ENCODE measurements around the gene NDUFB8.
A peak's percentile ranks its signal among the peaks of the same experiment; 100 is the strongest.

The NDUFB8 gene

DNA sequence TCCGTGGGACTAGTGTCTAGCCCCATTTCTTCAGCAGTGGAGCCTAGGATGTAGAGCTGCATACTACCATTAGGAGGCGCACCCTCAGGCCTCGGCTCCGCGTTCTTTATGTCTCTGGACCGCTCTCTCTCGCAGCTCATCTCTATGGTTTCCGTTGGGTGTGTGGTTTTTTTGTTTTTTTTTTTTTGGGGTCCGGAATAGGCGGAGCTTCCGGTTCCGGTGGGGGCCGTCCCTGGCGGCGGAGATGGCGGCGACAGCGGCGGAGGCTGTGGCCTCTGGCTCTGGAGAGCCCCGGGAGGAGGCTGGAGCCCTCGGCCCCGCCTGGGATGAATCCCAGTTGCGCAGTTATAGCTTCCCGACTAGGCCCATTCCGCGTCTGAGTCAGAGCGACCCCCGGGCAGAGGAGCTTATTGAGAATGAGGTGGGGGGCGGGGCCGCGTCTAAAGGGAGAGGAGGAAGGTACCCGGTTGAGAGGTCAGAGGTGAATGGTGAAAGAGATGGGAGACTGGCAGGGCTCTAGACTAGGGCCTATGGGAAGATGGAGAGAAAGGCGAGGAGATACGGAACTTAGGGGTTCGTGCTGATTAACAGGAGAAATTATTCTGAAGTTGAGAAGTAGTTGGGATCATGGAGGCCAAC is 6.2 kb upstream of the NDUFB8 start, which contains the start of gene HIF1AN:
Gene HIF1AN, plus strand, starts transcription at position 229 of the 639 bp plus-strand sequence. Its CDS starts 16 bp downstream, at position 245.
- DNase-seq: peak; percentile 86 to 90

DNA sequence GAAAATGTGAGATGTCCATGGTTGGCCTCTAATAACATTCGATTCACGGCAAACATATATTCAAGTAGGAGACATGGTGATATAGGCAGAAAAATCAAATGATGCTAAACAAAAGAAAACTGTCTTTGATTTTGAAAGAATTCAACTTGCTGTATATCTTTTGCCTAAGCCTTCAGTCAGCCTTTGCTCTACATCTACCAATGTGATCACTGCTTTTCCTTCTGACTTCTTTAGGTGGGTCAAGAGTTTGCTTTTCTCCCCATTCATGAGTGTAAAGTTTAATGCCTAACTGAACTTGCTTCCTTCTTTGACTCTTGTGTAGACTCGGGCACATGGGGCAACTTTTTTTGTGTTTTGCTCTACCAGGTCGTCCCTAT is 5.7 kb upstream of the NDUFB8 start:
- no peak for DNase-seq

DNA sequence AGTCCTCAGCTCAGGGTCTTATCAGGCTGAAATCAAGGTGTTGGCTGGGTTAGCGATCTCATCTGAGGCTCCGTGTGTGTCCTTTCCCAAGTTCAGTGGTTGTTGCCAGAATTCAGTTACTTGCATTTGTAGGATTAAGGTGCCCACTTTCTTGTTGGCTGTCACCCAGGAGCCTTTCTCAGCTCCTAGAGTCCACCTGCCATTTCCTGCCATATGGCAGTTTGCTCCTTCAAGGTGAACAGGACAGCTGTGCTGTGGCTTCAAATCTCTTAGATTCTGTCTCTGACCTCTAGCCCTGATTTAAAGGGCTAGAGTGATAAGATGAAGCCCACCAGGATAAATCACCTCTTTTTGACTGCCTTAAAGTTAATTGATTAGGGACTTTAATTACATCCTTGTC is 5.1 kb upstream of the NDUFB8 start:
- DNase-seq: no peak

DNA sequence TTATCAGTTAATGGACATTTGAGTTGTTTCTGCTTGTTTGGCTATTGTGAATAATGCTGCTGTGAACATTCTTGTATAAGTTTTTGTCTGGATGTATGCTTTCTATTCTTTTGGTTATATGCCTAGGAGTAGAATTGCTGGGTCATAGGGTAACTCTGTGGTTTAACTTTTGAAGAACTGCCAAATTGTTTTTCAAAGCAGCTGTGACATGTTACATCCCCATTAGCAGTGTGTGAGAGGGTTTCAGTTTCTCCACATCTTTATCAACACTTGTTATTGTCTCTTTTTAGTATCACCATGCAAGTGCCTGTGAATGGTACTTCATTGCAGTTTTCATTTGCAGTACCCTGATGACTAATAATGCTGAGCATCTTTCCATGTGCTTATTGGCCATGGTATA is 2.1 kb upstream of the NDUFB8 start:
- DNase-seq: no peak

DNA sequence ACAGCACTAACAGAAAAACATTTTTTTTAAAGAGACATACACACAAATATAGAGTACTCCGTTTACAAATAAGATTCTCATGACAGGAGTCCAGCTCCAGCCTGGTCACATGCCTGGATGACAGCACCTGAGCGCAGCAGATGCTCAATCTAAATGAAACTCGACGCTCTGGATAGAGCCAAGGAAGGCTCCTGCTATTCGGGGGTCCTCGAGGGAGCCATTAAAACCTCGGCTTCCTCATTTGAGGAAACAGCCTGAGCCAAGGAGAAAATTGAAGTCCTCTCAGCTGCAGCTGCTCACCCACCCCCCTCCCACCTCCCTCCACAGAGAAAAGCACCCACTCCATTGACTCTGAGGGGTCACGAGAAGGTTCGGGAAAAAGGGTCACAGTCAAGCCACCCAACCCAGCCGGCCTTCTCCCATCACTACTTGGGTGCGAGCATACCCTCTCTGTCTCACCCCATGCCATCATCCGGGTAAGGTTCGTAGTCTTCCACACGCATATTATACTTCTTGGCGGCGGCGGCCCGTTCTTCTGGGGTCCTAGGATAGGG is 673 bp downstream of the NDUFB8 start:
- DNase-seq: no peak

DNA sequence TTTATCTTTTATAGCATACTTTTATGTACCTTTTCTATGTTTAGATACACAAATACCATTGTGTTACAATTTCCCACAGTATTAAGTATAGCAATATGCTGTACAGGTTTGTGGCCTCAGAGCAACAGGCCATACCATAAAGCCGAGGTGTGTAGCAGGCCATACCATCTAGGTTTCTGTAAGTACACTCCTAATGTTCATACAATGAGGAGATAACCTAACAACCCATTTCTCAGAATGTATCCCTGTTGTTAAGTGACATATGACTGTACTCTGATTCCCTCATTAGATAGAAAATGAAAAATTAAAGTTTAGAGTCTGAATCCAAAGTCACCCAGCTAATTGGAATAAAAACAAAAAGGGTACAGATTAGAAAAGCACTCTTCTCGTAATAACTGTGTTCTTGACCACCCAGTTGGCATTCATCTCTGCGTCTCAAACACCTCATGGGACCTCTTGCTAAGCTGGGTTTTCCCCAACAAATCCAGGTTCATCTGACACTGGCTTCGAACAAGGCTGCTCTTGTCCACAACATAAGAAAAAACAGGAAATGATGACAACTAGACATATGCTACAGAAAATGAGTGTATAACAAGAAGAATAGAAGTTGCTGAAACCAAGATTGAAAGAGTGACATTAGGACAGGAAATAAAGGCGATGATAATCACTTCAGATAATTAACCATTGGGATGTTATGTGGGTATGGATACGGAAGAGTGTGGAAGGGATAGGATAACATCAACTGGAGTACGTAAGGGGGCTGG is 1.4 kb downstream of the NDUFB8 start:
- no peak for DNase-seq

DNA sequence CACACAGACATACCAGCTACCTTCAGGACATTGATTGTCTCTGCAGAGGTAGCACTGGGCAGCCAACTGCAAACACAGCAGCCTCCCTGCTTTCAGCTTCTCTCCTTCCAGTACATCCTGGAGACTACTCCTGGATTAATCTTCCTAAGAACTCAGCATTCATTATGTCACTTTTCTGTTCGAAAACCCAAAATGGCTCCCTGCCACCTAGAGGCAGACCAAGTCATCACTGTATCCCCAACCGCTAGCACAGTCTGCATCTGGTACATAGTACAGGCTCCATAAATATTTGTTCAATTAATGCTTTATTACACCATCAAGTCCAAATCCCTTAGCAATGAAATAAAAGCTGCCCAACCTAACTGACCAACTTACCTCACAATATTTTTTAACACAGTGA is 5.0 kb downstream of the NDUFB8 start:
- DNase-seq: no peak

DNA sequence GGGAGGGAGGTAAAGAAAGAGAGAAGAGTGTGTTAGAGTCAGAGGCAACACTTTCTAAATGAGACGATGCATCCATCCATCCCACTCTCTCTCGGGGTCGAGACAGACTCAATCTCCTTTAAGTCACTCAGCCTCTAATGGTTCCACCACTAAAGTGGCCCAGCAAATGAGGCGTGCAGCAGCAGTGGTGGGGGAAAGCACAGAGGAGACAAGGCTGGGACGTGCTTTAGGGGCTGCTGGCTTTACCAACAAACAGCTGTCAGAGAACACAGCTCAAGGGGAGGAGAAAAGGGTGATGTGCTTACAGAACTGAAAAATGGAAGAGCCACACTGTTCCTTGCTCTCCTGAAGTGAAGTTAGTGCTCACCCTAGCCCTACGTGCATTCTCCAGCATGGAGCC is 5.5 kb downstream of the NDUFB8 start:
- DNase-seq: no peak

DNA sequence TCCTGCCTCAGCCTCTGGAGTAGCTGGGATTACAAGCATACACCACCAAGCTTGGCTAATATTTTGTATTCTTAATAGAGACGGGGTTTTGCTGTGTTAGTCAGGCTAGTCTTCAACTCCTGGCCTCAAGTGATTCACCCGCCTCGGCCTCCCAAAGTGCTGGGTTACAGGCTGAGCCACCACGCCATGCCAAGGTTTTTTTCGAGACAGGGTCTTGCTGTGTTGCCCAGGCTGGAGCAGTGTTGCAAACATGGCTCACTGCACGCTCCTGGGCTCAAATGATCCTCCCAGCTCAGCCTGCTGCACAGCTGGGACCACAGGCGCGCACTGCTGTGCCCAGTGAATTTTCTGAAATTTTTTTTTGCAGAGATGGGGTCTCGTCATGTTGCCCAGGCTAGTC is 6.7 kb downstream of the NDUFB8 start:
- DNase-seq: no peak

DNA sequence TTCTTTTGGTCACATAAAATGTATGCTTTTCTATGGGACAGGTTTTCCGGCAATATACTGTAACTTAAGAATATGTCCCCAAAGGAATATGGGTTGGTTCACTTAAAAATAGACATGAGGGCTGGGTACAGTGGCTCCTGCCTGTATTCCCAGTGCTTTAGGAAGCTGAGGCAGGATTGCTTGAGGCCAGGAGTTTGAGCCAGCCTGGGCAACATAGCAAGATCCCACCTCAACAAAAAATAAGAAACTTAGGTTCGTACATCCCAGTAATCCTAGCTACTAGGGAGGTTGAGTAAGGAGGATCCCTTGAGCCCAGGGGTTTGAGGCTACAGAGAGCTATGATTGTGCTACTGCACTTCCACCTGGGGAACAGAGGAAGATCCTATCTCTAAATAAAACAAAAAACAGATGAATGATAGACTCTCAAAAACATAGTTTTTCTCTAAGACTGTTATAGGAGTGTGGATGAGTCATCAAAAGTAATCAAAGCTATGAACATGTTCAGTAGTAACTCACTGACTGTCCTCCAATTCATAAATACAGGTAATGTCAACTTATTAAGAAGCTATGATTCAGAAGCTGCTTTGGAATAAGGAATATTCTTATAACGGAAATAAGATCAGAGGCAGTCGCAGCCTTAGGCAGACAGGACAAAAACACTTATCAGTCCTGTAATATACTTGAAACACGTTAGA is 7.4 kb downstream of the NDUFB8 start:
- DNase-seq: no peak

DNA sequence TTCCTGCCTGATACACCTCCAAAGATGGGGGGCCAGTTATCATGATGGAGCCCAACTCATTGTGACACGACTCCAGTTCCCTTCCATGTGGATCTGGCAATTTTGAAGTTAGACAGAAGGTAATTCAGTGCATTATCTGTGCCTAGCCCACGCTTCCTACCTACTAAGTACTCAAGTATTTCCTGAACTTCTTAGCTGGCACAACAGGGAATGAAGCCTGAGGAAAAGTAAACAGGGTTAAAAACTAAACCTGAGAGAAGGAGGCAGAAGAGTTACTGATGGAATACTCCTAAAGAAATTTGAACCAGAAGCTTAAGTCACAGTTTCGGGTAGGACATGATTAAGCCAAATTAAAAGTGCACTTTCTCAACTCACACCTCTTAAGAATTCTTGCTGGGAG is 8.9 kb downstream of the NDUFB8 start:
- DNase-seq: no peak

DNA sequence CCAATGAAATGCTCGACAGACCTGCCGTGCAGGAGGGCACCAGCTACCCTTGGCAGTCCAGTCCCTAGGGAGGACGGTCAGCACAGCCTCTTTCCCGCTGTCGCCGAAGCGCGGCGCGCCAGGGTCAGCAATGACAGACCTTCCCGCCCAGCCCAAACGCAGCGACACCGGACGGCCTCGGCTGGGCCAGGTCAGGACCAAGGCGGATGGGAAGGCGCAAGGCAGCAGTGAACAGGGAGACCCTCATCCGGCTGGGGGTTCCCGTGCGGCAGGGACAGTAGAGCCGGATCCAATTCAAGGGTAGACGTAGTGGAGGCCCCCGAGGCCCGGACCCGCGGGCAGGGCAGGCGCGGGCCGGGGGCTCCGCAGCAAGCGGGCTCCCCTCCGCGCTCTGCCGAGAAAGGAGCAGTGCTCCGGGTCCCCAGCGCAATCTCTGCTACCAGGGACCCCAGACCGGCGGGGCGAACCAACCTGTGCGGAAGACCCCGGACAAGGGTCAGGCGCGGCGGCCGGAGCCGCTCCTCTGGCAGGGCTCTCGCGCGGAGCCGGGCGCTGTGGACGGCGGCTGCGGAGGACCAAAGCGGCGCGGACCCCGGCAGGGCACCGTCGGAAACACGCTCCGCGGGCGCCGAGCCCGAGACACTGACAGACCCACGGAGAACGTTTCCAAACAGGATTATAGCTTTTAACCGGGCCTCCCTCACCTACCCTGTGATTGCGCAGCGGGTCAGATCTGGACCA is 10.2 kb downstream of the NDUFB8 start, which contains the start of gene SEC31B:
Gene SEC31B, minus strand, starts transcription at position 551 of the 741 bp plus-strand sequence. CDS start 2,909 bp downstream, outside the sequence.
- DNase-seq: no peak

DNA sequence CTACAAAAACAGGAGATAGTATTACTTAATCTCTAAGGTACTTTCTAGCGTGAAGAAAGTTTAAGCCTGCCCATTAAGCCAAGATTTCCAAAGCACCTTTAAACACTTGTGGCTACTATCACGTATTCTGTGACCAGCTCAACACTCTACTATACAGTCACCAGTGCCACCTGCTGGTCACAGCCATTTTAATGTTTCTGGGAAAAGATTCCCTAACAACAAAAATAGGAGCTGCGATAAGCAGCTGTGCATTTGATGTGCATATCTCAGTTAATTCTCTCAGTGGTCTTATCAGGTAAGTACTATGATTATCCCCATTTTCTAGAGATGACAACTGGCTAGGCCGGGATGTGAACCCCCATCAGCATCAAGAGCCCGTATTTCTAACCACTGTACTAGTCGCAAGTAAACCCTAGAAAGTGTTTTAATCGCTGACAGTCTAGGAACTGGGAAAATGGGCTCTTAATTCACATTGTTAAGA is 10.9 kb downstream of the NDUFB8 start:
- DNase-seq: peak; percentile 18 to 56

DNA sequence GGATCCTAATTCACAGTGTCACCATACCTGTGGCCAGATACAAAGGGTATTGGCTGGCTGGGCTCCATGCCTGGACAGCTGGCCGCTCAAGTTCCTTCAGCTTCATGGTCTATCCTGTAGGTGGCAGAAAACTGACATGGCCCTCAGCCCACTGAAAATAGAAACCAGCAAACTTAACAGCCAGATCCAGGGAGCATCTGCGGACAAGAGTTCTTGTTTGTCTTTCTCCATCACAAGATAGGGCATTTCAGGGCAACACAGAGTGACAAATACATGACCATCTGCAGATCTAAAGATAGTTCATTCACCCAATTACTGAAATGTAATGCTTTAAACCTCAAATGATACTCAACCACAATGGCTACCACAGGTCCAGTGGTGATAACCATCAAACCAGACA is 12.8 kb downstream of the NDUFB8 start:
- DNase-seq: peak in 1 of 2 experiments; percentile 4

DNA sequence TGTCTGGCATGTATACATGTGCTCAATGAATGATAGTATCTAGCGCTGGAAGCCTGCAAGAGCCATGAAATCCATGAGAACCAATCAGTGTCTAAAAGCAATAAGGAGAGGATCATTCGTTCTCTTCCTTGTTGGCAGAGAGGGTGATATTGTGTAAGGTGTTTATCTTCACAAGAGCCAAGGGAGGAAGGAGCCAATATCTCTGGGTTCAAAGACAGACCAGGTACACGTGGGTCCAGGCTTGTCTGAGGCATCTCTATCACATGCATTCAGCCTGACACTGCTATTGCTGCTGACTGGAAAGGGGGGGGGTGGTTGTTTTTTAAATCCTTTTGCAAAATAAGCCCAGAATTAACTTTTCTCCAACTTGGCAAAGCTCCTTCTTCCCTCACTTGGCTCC is 14.1 kb downstream of the NDUFB8 start:
- no peak for DNase-seq

DNA sequence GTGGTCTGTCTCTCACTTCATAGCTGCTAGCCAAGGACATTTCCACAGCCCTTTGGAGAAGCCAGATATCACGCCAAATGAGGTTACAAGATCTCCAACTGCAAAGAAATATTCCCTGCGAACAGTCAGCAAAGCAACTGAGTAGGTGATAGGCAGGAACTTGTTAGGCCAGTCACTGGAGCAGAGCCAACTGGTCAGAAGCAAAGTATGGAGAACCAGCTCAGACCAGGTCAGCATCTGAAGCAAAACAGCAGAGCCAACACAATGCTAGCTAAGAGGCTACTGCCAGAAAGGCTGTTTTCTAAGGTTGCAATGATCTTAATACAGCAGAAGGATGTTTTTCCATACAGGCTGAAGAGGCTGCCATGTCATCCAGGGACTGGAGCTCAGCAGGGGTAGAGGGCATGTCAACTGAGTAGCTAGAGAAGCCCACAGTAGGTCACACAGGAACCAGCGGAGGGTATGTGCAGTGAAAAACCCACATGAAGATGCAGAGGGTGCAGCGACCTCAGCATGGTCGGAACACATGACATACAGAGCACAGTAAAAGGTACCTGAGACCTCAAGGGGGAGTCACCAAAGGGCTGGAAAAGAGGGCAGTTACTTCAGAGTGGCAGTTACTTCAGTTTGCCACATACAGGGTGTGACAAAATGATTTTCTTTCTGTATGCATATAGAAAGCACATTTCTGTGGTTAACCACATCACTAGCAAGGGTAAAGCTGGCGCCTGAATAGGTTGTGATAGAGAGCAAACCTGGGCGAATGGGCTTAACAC is 18.9 kb downstream of the NDUFB8 start:
- no peak for DNase-seq

DNA sequence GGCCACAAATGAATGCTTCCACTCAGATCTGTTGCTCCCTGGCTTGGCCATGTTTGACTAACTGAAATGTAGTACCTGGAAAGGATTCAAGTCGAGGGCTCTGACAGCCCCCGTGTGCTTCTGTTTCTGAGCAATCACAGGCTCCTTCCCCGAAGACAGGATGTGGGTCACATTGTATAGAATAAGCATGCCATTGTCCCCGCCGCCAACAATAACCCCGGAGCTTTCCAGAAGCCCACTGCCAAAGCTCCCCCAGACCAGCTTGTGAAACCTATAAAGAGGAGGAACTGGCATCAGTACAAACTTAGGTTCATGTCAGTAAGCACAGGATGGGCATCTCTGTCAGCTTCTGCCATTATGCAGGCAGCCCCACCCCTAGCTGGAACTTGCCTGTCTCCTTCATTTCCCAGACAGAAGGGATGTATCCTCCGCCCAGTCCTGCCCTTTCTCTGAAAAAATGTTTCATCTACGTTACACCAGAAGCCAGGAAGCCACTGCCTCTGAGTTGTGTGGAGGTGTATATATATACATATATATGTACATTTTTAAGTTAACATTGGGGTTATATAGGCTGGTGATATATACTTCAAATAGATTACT is 20.3 kb downstream of the NDUFB8 start:
- DNase-seq: no peak

DNA sequence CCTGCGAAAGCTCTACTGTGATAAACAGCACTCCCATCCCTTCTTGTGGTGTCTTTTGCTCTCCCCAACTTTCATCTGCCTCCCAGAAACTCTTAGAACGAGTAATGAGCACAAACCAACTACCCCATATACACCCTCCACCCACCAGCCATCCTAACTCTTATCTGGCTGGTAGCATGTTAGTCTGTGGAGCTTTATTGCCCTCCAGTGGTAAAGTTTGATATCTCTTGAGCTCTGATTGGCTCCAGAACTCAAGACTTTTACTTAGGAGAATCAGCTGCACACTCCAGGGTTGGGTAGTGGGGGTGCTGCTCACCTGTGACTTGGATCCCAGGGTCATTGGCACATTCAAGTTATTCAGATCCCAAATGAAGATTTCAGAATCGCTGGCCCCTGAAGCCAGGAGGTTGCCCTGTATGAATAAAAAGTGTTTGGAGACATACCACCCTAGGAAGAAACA is 20.9 kb downstream of the NDUFB8 start:
- DNase-seq: peak; percentile 14 to 44

DNA sequence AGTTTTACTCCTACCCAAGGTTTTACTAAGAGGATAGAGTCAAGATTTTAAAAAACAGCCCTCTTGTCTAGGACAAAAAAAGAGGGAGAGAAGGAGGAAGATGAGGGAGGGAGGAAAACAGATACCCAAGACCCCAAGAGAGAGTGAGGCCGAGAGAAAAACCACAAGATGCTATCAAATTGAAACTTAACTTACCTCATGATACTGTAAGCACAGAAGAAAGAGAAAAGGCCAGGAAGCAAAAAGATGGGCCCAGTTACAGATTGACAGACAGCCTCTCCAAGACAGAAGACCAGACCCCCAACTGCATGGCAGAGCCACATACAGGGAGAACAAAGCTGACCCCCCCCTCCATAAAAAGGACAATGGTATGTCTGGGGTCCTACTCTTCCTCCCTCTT is 21.4 kb downstream of the NDUFB8 start:
- no peak for DNase-seq

DNA sequence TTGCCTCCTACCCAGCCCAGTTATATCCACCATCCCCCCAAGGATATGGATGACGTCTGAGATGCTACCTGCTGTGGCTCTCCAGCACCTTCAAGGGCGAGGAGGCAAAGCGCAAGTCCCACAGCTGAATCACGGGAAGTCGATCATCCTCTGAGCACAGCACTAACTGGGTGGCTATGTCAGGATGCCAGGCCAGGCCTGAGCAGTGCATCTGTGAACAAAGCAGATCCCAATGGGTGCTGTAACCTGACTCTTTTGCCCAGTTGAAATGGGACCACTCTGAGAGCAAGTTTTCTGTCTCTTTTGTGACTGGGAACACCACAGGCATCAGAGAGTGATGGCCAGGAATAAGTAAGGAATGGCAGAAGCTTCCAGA is 22.3 kb downstream of the NDUFB8 start:
- no peak for DNase-seq

DNA sequence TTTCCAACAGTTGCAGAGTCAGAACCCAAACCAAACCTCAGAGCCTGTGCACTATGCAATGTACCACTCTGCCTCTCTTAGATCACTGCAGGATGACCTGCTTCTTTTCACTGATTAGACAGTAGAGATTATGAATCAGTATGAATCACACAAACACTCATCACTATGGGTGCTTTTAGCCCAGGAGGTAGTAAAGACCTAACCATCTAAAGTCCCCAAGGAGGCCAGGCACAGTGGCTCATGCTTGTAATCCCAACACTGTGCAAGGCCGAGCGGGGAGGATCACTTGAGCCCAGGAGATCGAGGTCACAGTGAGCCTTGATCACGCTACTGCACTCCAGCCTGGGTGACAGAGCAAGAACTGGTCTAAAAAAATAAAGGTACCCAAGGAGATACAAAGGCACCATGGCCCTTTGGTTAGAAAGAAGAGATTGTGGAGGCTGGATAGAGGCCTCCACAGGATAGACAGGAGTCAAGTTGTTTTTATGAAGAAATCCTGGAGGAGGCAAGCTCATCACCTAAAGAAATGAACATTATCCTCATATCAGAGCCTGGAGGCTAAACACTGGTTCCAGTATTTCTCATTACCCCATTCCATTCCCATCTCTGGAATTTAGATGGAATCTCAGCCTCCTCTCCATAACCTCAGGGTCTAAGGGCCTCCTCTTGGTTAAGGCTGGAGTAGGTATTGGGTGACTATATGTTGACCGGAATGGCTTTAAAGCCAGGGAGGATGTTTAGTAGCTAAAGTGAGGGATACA is 22.9 kb downstream of the NDUFB8 start:
- DNase-seq: no peak
